CD4-positive, alpha-beta T cell (primary cell): Measurements from ENCODE around the gene NEURL4. TPM values are rescaled to one million over a fixed set of nuclear protein-coding genes. Genes with fewer than 3 reads are reported as not detected.

Source experiments
- ATAC-seq: fragments of 200-7000 bp; cut with Tn5 transposase; one replicate; pipeline ENCODE4 v1.10.0; 2022; ENCODE audit warnings: mild to moderate bottlenecking; ENCODE audit not compliant: poor library complexity
- CTCF ChIA-PET: fragments of 350-600 bp; sonication (Branson Sonifier 250); formaldehyde crosslinking; loops from one replicate; lab custom pipeline; 2021; ENCODE audit warnings: antibody characterized with exemption, inconsistent platforms; lab: Charles Lee
- POLR2A ChIA-PET: fragments of 350-600 bp; sonication (Branson Sonifier 250); formaldehyde crosslinking; loops from one replicate; lab custom pipeline; 2021; ENCODE audit warnings: antibody characterized with exemption, inconsistent platforms; lab: Charles Lee
- DNase-seq, 14 experiments: peaks; one replicate each; pipeline ENCODE4 v3.0.0-alpha.2; 2013 to 2020; ENCODE audit warnings: mixed read lengths in 2 of 14
- H3K27ac ChIP-seq, 2 donors: one replicate each; pipeline versions ENCODE4 v1.5.1 to v1.7.0; 2013; ENCODE audit warnings: low read length in 2 of 2, low read depth in 1 of 2, mild to moderate bottlenecking in 1 of 2
- H3K27me3 ChIP-seq, 2 experiments: 1 replicate in 1 of 2; 2 replicates in 1 of 2; pipeline versions ENCODE4 v1.6.1 to v1.7.0; 2013; ENCODE audit warnings: low read length in 2 of 2, control low read depth in 1 of 2, mild to moderate bottlenecking in 1 of 2, moderate library complexity in 1 of 2; ENCODE audit not compliant: insufficient read depth in 2 of 2, control insufficient read depth in 1 of 2
- H3K36me3 ChIP-seq: one replicate; pipeline ENCODE4 v1.6.1; 2013; ENCODE audit warnings: low read length, control low read depth; ENCODE audit not compliant: insufficient read depth
- H3K4me1 ChIP-seq: one replicate; pipeline ENCODE4 v1.6.1; 2013; ENCODE audit warnings: low read length, control low read depth; ENCODE audit not compliant: insufficient read depth
- H3K4me3 ChIP-seq: one replicate; pipeline ENCODE4 v1.5.1; 2013; ENCODE audit warnings: mild to moderate bottlenecking, low read length, moderate library complexity
- H3K9me3 ChIP-seq, 2 experiments: 1 replicate in 1 of 2; 2 replicates in 1 of 2; pipeline versions ENCODE4 v1.6.1 to v1.7.0; 2013; ENCODE audit warnings: low read length in 2 of 2, mild to moderate bottlenecking in 2 of 2, control low read depth in 1 of 2, moderate library complexity in 1 of 2; ENCODE audit not compliant: control insufficient read depth in 1 of 2, insufficient read depth in 1 of 2
- H3K27ac Mint-ChIP-seq: one replicate; pipeline ENCODE4 v1.8.0; 2020; ENCODE audit warnings: mixed read lengths
- H3K27me3 Mint-ChIP-seq: one replicate; pipeline ENCODE4 v1.8.0; 2021; ENCODE audit warnings: mixed read lengths
- H3K36me3 Mint-ChIP-seq: one replicate; pipeline ENCODE4 v1.8.0; 2021; ENCODE audit warnings: low read depth, mixed read lengths
- H3K4me1 Mint-ChIP-seq: one replicate; pipeline ENCODE4 v1.8.0; 2021; ENCODE audit warnings: low read depth, mixed read lengths
- H3K4me3 Mint-ChIP-seq: one replicate; pipeline ENCODE4 v1.8.0; 2020; ENCODE audit warnings: mild to moderate bottlenecking, mixed read lengths
- H3K9me3 Mint-ChIP-seq: one replicate; pipeline ENCODE4 v1.8.0; 2020; ENCODE audit warnings: mixed read lengths
- CTCF ChIP-seq: fragments of 200-600 bp; IDR thresholded peaks from one replicate; pipeline ENCODE4 v1.8.0; 2022; ENCODE audit warnings: antibody characterized with exemption, mild to moderate bottlenecking
- intact Hi-C, 2 experiments: fragments of 100-400 bp; cut with DNase I in 1 of 2; cut with micrococcal nuclease in 1 of 2; formaldehyde crosslinking; loops; one replicate each; pipeline versions ENCODE4 v1.15.1 to v1.9.0; 2023 to 2025; cut with DNase I, micrococcal nuclease
- total RNA-seq, 174 experiments: library from RNA in 2 of 174; stranded (reverse) in 2 of 174; gene quantifications; one replicate each; pipeline ENCODE4 v1.2.3 and lab custom pipeline; 2021 to 2026

The NEURL4 gene
- total RNA-seq, 2 experiments from 2014 or later: 29.0 to 30.8 TPM

- peaks cover 11 to 13% of the 10 kb centered on the region in 2 experiments for H3K27me3 ChIP-seq
- H3K4me3 Mint-ChIP-seq: no peak overlapping the region
Measured at GRCh38 chr17:7266784-7267183, 62.4 kb downstream of the NEURL4 start.

More at GRCh38 chr17:7266784-7267183, 62.4 kb downstream of the NEURL4 start:
- intact Hi-C loops: no loop called here
- DNase-seq: no peak
- no peaks in the 10 kb centered on the region for H3K36me3 Mint-ChIP-seq
- H3K4me1 ChIP-seq: peaks cover 21% of the 10 kb centered on the region
- no peaks in the 10 kb centered on the region for H3K9me3 Mint-ChIP-seq
- peaks cover 15% of the 10 kb centered on the region for H3K27me3 Mint-ChIP-seq
- ChIA-PET CTCF (interaction anchor here (1.0 kb wide), 2 partner anchors 29 to 46 kb away, joined by 3 to 4 read pairs; no protein-coding TSS in a partner anchor), POLR2A (interaction anchor here (0.7 kb wide), 1 partner anchor 10 kb away, joined by 4 read pairs; no protein-coding TSS in a partner anchor)
- H3K9me3 ChIP-seq: peaks cover 0 to 7% of the 10 kb centered on the region in 2 experiments
- H3K27ac ChIP-seq: no peak overlapping the region
- ATAC-seq: no peak
- TF ChIP-seq CTCF: no peak
- peaks cover 22% of the 10 kb centered on the region for H3K4me1 Mint-ChIP-seq
- H3K36me3 ChIP-seq: no peaks in the 10 kb centered on the region
- H3K27ac Mint-ChIP-seq: no peak overlapping the region
- H3K4me3 ChIP-seq: no peak overlapping the region

Other genes with a start within 250 kb of the NEURL4 start
- under 1 TPM; 0.59 to 0.96 TPM for gene CLEC10A, start 249.1 kb downstream of the NEURL4 start, total RNA-seq
- gene ASGR2, start 214.5 kb downstream of the NEURL4 start, total RNA-seq: under 1 TPM; 0.20 to 0.36 TPM
- gene ASGR1, start 150.0 kb downstream of the NEURL4 start, total RNA-seq: under 1 TPM; 0.64 to 0.85 TPM
- 10 to 100 TPM; 10.2 to 11.0 TPM for gene DLG4, start 109.5 kb downstream of the NEURL4 start, total RNA-seq
- gene ACADVL, start 109.4 kb downstream of the NEURL4 start, total RNA-seq: 100 to 1,000 TPM; 237 to 257 TPM
- 10 to 100 TPM; 40.9 to 41.3 TPM for gene DVL2, start 94.8 kb downstream of the NEURL4 start, total RNA-seq
- gene PHF23, start 89.9 kb downstream of the NEURL4 start, total RNA-seq: 1 to 10 TPM; 4.5 to 5.1 TPM
- gene GABARAP, start 86.9 kb downstream of the NEURL4 start, total RNA-seq: 100 to 1,000 TPM; 182 to 195 TPM
- gene CTDNEP1, start 77.6 kb downstream of the NEURL4 start, total RNA-seq: 10 to 100 TPM; 79.3 to 80.7 TPM
- 10 to 100 TPM; 20.1 to 21.3 TPM for gene ELP5, start 77.1 kb downstream of the NEURL4 start, total RNA-seq
- 1 to 10 TPM; 1.1 to 1.2 TPM for gene CLDN7, start 66.9 kb downstream of the NEURL4 start, total RNA-seq
- gene SLC2A4, start 47.6 kb downstream of the NEURL4 start, total RNA-seq: not detected
- gene YBX2, start 34.7 kb downstream of the NEURL4 start, total RNA-seq: under 1 TPM in 1 of 2 experiments, not detected in 1; 0.56 TPM
- 100 to 1,000 TPM; 471 to 480 TPM for gene EIF5A, start 21.7 kb downstream of the NEURL4 start, total RNA-seq
- gene GPS2, start 14.0 kb downstream of the NEURL4 start, total RNA-seq: 100 to 1,000 TPM; 122 to 140 TPM
- gene ACAP1, start 7.2 kb upstream of the NEURL4 start, total RNA-seq: 100 to 1,000 TPM; 565 to 575 TPM
- gene KCTD11, start 22.8 kb upstream of the NEURL4 start, total RNA-seq: 1 to 10 TPM; 1.3 to 1.6 TPM
- gene TMEM95, start 25.8 kb upstream of the NEURL4 start, total RNA-seq: not detected
- 10 to 100 TPM; 11.0 to 12.4 TPM for gene TNK1, start 51.8 kb upstream of the NEURL4 start, total RNA-seq
- 10 to 100 TPM; 66.3 to 70.3 TPM for gene PLSCR3, start 65.2 kb upstream of the NEURL4 start, total RNA-seq
- gene TMEM256, start 74.8 kb upstream of the NEURL4 start, total RNA-seq: 10 to 100 TPM; 29.0 to 29.4 TPM
- 1 to 10 TPM; 7.6 to 8.4 TPM for gene NLGN2, start 78.5 kb upstream of the NEURL4 start, total RNA-seq
- not detected for gene SPEM1, start 91.0 kb upstream of the NEURL4 start, total RNA-seq
- not detected for gene SPEM2, start 96.3 kb upstream of the NEURL4 start, total RNA-seq
- gene SPEM3, start 99.5 kb upstream of the NEURL4 start, total RNA-seq: not detected
- gene TMEM102, start 106.1 kb upstream of the NEURL4 start, total RNA-seq: 1 to 10 TPM; 6.8 to 7.1 TPM
- 1 to 10 TPM; 1.5 to 1.7 TPM for gene FGF11, start 110.2 kb upstream of the NEURL4 start, total RNA-seq
- 1 to 10 TPM; 1.6 to 2.2 TPM for gene CHRNB1, start 115.7 kb upstream of the NEURL4 start, total RNA-seq
- 10 to 100 TPM; 55.1 to 55.6 TPM for gene ZBTB4, start 150.3 kb upstream of the NEURL4 start, total RNA-seq
- gene SLC35G6, start 152.1 kb upstream of the NEURL4 start, total RNA-seq: under 1 TPM in 1 of 2 experiments, not detected in 1; 0.17 TPM
- 100 to 1,000 TPM; 491 to 501 TPM for gene POLR2A, start 155.0 kb upstream of the NEURL4 start, total RNA-seq
- gene TNFSF12, start 219.7 kb upstream of the NEURL4 start, total RNA-seq: 10 to 100 TPM; 17.0 to 19.1 TPM
- 1 to 10 TPM; 1.1 to 1.7 TPM for gene TNFSF13, start 229.4 kb upstream of the NEURL4 start, total RNA-seq
- gene SENP3, start 232.6 kb upstream of the NEURL4 start, total RNA-seq: 10 to 100 TPM; 27.7 to 28.9 TPM